ENCODE results near the gene LATS2.

LATS2 gene

GRCh38 chr13:21075011-21075378 is 13.6 kb upstream of the LATS2 start:
- TF ChIP-seq CTCF (IDR thresholded peaks at IDR 0.05; ENCODE audit: low read depth, low read length): no peak
- TF ChIP-seq EZH2phosphoT487 (IDR thresholded peaks at IDR 0.05; ENCODE audit: low read depth): no peak
- no peaks in the 10 kb centered on the region for H3K9me3 ChIP-seq (ENCODE audit: insufficient read depth, low read length)
- no peak overlapping the region for H3K4me3 ChIP-seq (ENCODE audit: low read length)
- no peaks in the 10 kb centered on the region for H3K4me1 ChIP-seq (ENCODE audit: low read length)
- no peaks in the 10 kb centered on the region for H3K79me2 ChIP-seq (ENCODE audit: low read length)
- H4K20me1 ChIP-seq (ENCODE audit: insufficient read depth, low read length): no peaks in the 10 kb centered on the region
- no peak overlapping the region for H3K4me2 ChIP-seq (ENCODE audit: low read length)
- no peak overlapping the region for H2AFZ ChIP-seq (ENCODE audit: low read depth, low read length)
- no peaks in the 10 kb centered on the region for H3K36me3 ChIP-seq (replicated peaks; ENCODE audit: low read depth, low read length)
- H3K27me3 ChIP-seq (ENCODE audit: low read depth, low read length): 0 out of 2 replicates have a peak, but pooled peaks cover 9% of the 10 kb centered on the region
- no peak overlapping the region for H3K9ac ChIP-seq (ENCODE audit: low read length)
- H3K27ac ChIP-seq (ENCODE audit: low read length): no peak overlapping the region

- no peak overlapping the region for H3K9ac ChIP-seq (ENCODE audit: low read length)
- H3K27me3 ChIP-seq (ENCODE audit: low read depth, low read length): 0 out of 2 replicates have a peak, but pooled peaks cover 4% of the 10 kb centered on the region
- TF ChIP-seq CTCF (IDR thresholded peaks at IDR 0.05; ENCODE audit: low read depth, low read length) (no peak), EZH2phosphoT487 (IDR thresholded peaks at IDR 0.05; ENCODE audit: low read depth) (no peak)
- H3K27ac ChIP-seq (ENCODE audit: low read length): no peak overlapping the region
- H3K79me2 ChIP-seq (ENCODE audit: low read length): no peaks in the 10 kb centered on the region
- H4K20me1 ChIP-seq (ENCODE audit: insufficient read depth, low read length): no peaks in the 10 kb centered on the region
- H3K4me3 ChIP-seq (ENCODE audit: low read length): no peak overlapping the region
- H3K36me3 ChIP-seq (replicated peaks; ENCODE audit: low read depth, low read length): no peaks in the 10 kb centered on the region
- no peaks in the 10 kb centered on the region for H3K9me3 ChIP-seq (ENCODE audit: insufficient read depth, low read length)
- no peak overlapping the region for H2AFZ ChIP-seq (ENCODE audit: low read depth, low read length)
- H3K4me2 ChIP-seq (ENCODE audit: low read length): no peak overlapping the region
- H3K4me1 ChIP-seq (ENCODE audit: low read length): no peaks in the 10 kb centered on the region
These were observed 13.2 kb upstream of the LATS2 start for GRCh38 chr13:21074546-21074945.

- H3K4me1 ChIP-seq (ENCODE audit: low read length): no peaks in the 10 kb centered on the region
- no peaks in the 10 kb centered on the region for H3K36me3 ChIP-seq (replicated peaks; ENCODE audit: low read depth, low read length)
- no peaks in the 10 kb centered on the region for H3K27me3 ChIP-seq (ENCODE audit: low read depth, low read length)
- H3K79me2 ChIP-seq (ENCODE audit: low read length): no peaks in the 10 kb centered on the region
- H3K9me3 ChIP-seq (ENCODE audit: insufficient read depth, low read length): no peaks in the 10 kb centered on the region
- H4K20me1 ChIP-seq (ENCODE audit: insufficient read depth, low read length): no peaks in the 10 kb centered on the region
- H3K4me2 ChIP-seq (ENCODE audit: low read length): no peak overlapping the region
- no peak overlapping the region for H3K9ac ChIP-seq (ENCODE audit: low read length)
- no peak overlapping the region for H3K27ac ChIP-seq (ENCODE audit: low read length)
- TF ChIP-seq EZH2phosphoT487 (IDR thresholded peaks at IDR 0.05; ENCODE audit: low read depth): no peak
- no peak for TF ChIP-seq CTCF (IDR thresholded peaks at IDR 0.05; ENCODE audit: low read depth, low read length)
- H3K4me3 ChIP-seq (ENCODE audit: low read length): no peak overlapping the region
- H2AFZ ChIP-seq (ENCODE audit: low read depth, low read length): no peak overlapping the region
These were observed 10.5 kb upstream of the LATS2 start for GRCh38 chr13:21071924-21072323.

- no peak for TF ChIP-seq CTCF (IDR thresholded peaks at IDR 0.05; ENCODE audit: low read depth, low read length)
- TF ChIP-seq EZH2phosphoT487 (IDR thresholded peaks at IDR 0.05; ENCODE audit: low read depth): no peak
- Histone ChIP-seq H3K4me3 (ENCODE audit: low read length) (no peak overlapping the region), H3K36me3 (replicated peaks; ENCODE audit: low read depth, low read length) (no peaks in the 10 kb centered on the region), H3K4me2 (ENCODE audit: low read length) (no peak overlapping the region), H4K20me1 (ENCODE audit: insufficient read depth, low read length) (no peaks in the 10 kb centered on the region), H3K9me3 (ENCODE audit: insufficient read depth, low read length) (no peaks in the 10 kb centered on the region), H2AFZ (ENCODE audit: low read depth, low read length) (no peak overlapping the region), H3K9ac (ENCODE audit: low read length) (no peak overlapping the region), H3K27ac (ENCODE audit: low read length) (no peak overlapping the region), H3K27me3 (ENCODE audit: low read depth, low read length) (no peaks in the 10 kb centered on the region), H3K79me2 (ENCODE audit: low read length) (no peaks in the 10 kb centered on the region), H3K4me1 (ENCODE audit: low read length) (no peaks in the 10 kb centered on the region)
These were observed 9.6 kb upstream of the LATS2 start for GRCh38 chr13:21071015-21071414.
